OCI-LY1 (cell line): ENCODE measurements around the gene ASTL.

Source experiments
- H2AFZ ChIP-seq: fragments of 200-600 bp; sonication (generic), shearing (Covaris generic); 2 replicates; pipeline ENCODE4 v1.6.0; 2014; ENCODE audit warnings: antibody characterized with exemption, mild to moderate bottlenecking, low read length
- H3F3A ChIP-seq: fragments of 200-600 bp; sonication (generic), shearing (Covaris generic); 2 replicates; pipeline ENCODE4 v1.6.0; 2014; ENCODE audit warnings: mild to moderate bottlenecking, antibody characterized with exemption, low read length, moderate library complexity; ENCODE audit not compliant: insufficient read depth
- H3K27ac ChIP-seq: fragments of 200-600 bp; sonication (generic); 2 replicates; pipeline ENCODE4 v1.5.1; 2014; ENCODE audit warnings: low read length, mixed run types, mild to moderate bottlenecking, low read depth; ENCODE audit not compliant: poor library complexity, severe bottlenecking
- H3K27me3 ChIP-seq: fragments of 200-600 bp; sonication (generic); 2 replicates; pipeline ENCODE4 v1.6.0; 2014; ENCODE audit warnings: antibody characterized with exemption, mild to moderate bottlenecking, low read length, moderate library complexity; ENCODE audit not compliant: insufficient read depth
- H3K36me3 ChIP-seq: fragments of 200-600 bp; sonication (generic); 2 replicates; pipeline ENCODE4 v1.6.1; 2014; ENCODE audit warnings: mild to moderate bottlenecking, antibody characterized with exemption, low read length, moderate library complexity, mixed read lengths; ENCODE audit not compliant: insufficient read depth
- H3K4me1 ChIP-seq: fragments of 200-600 bp; sonication (generic); 2 replicates; pipeline ENCODE4 v1.5.1; 2014; ENCODE audit warnings: mild to moderate bottlenecking, low read length, moderate library complexity; ENCODE audit not compliant: insufficient read depth, severe bottlenecking
- H3K4me2 ChIP-seq: fragments of 200-600 bp; sonication (generic), shearing (Covaris generic); 2 replicates; pipeline ENCODE4 v1.6.1; 2014; ENCODE audit warnings: low read length
- H3K4me3 ChIP-seq: fragments of 200-600 bp; sonication (generic); 2 replicates; pipeline ENCODE4 v1.5.1; 2014; ENCODE audit warnings: low read length, low read depth, mild to moderate bottlenecking, mixed read lengths; ENCODE audit not compliant: poor library complexity, severe bottlenecking
- H3K79me2 ChIP-seq: fragments of 200-600 bp; shearing (Covaris generic); 2 replicates; pipeline ENCODE4 v1.6.1; 2016; ENCODE audit warnings: mixed run types, low read length, mixed read lengths; ENCODE audit not compliant: insufficient read depth
- H3K9ac ChIP-seq: fragments of 200-600 bp; sonication (generic), shearing (Covaris generic); 2 replicates; pipeline ENCODE4 v1.6.1; 2014; ENCODE audit warnings: mild to moderate bottlenecking, low read length, mixed read lengths
- H3K9me2 ChIP-seq: fragments of 200-600 bp; sonication (generic), shearing (Covaris generic); 2 replicates; pipeline ENCODE4 v1.6.1; 2014; ENCODE audit warnings: low read depth, mild to moderate bottlenecking, low read length, mixed read lengths
- H3K9me3 ChIP-seq: fragments of 200-600 bp; shearing (Covaris generic); 2 replicates; pipeline ENCODE4 v1.6.1; 2014; ENCODE audit warnings: low read length, mixed read lengths
- H4K20me1 ChIP-seq: fragments of 200-600 bp; sonication (generic), shearing (Covaris generic); 2 replicates; pipeline ENCODE4 v1.6.0; 2016; ENCODE audit warnings: mild to moderate bottlenecking, low read length; ENCODE audit not compliant: insufficient read depth
- CTCF ChIP-seq: fragments of 200-600 bp; sonication (generic), shearing (Covaris generic); IDR thresholded peaks from 2 replicates; pipeline ENCODE4 v1.5.1; 2017; ENCODE audit warnings: mild to moderate bottlenecking, antibody characterized with exemption, low read length, moderate library complexity, mixed read lengths
- EZH2 ChIP-seq: fragments of 200-600 bp; sonication (generic), shearing (Covaris generic); IDR thresholded peaks from 2 replicates; pipeline ENCODE4 v1.8.0; 2017; ENCODE audit warnings: borderline replicate concordance, mixed run types, mild to moderate bottlenecking, antibody characterized with exemption, low read length, moderate library complexity, mixed read lengths

The ASTL gene

GRCh38 chr2:96175951-96176350 lies 37.6 kb upstream of the ASTL start:
- Histone ChIP-seq H4K20me1 (no peaks in the 10 kb centered on the region), H3K4me3 (no peak overlapping the region), H3K9me3 (no peaks in the 10 kb centered on the region), H3K4me2 (no peak overlapping the region), H3F3A (0 out of 2 replicates have a peak, but pooled peaks cover 8% of the 10 kb centered on the region), H3K36me3 (no peaks in the 10 kb centered on the region), H3K9me2 (no peaks in the 10 kb centered on the region), H2AFZ (no peak overlapping the region), H3K27ac (no peak overlapping the region), H3K4me1 (no peaks in the 10 kb centered on the region), H3K27me3 (no peaks in the 10 kb centered on the region), H3K79me2 (no peaks in the 10 kb centered on the region), H3K9ac (no peak overlapping the region)
- TF ChIP-seq EZH2: no peak
- no peak for TF ChIP-seq CTCF

GRCh38 chr2:96174251-96175144 lies 36.2 kb upstream of the ASTL start:
- Histone ChIP-seq H3K4me2 (no peak overlapping the region), H3K79me2 (no peaks in the 10 kb centered on the region), H3F3A (0 out of 2 replicates have a peak, but pooled peaks cover 3% of the 10 kb centered on the region), H3K27ac (no peak overlapping the region), H4K20me1 (no peaks in the 10 kb centered on the region), H2AFZ (no peak overlapping the region), H3K36me3 (no peaks in the 10 kb centered on the region; the same call in 1 of the 2 replicates), H3K9me3 (peaks cover 3% of the 10 kb centered on the region), H3K9me2 (no peaks in the 10 kb centered on the region), H3K9ac (no peak overlapping the region), H3K4me3 (no peak overlapping the region), H3K27me3 (no peaks in the 10 kb centered on the region), H3K4me1 (no peaks in the 10 kb centered on the region)
- TF ChIP-seq EZH2 (no peak), CTCF (peak; percentile 96)

- Histone ChIP-seq H3K9ac (no peak overlapping the region), H3K36me3 (no peaks in the 10 kb centered on the region; the same call in 1 of the 2 replicates), H2AFZ (no peak overlapping the region), H3K27me3 (no peaks in the 10 kb centered on the region), H4K20me1 (no peaks in the 10 kb centered on the region), H3K27ac (no peak overlapping the region), H3K9me3 (peaks cover 3% of the 10 kb centered on the region), H3K79me2 (no peaks in the 10 kb centered on the region), H3K4me2 (no peak overlapping the region), H3K4me1 (no peaks in the 10 kb centered on the region), H3K9me2 (no peaks in the 10 kb centered on the region), H3F3A (no peaks in the 10 kb centered on the region), H3K4me3 (no peak overlapping the region)
- TF ChIP-seq CTCF (no peak), EZH2 (no peak)
Observed at GRCh38 chr2:96171831-96172230, 33.5 kb upstream of the ASTL start.
